HEK293 (cell line): ENCODE measurements around the gene SLC39A5.
A peak's percentile ranks its signal among the peaks of the same experiment; 100 is the strongest.

Experiments used
- BCL6B ChIP-seq: fragments of 450-650 bp; formaldehyde crosslinking; IDR thresholded peaks from 2 replicates; pipeline ENCODE4 v1.5.1; 2017; ENCODE audit warnings: missing biosample characterization, missing genetic modification characterization
- HOXA7 ChIP-seq: sonication (generic); formaldehyde crosslinking; IDR thresholded peaks from 2 replicates; pipeline ENCODE4 v1.8.1; 2022; ENCODE audit warnings: missing genetic modification reagents, borderline replicate concordance
- KLF10 ChIP-seq: fragments of 450-650 bp; IDR thresholded peaks from 2 replicates; pipeline ENCODE4 v1.5.1; 2018; ENCODE audit warnings: missing biosample characterization, mild to moderate bottlenecking, missing genetic modification characterization
- KLF8 ChIP-seq: fragments of 450-650 bp; formaldehyde crosslinking; IDR thresholded peaks from 2 replicates; pipeline ENCODE4 v1.5.1; 2016; ENCODE audit warnings: missing biosample characterization, missing genetic modification characterization
- MEIS1 ChIP-seq: sonication (generic); formaldehyde crosslinking; IDR thresholded peaks from 2 replicates; pipeline ENCODE4 v1.8.1; 2022; ENCODE audit warnings: missing genetic modification reagents, mild to moderate bottlenecking, borderline replicate concordance
- RBAK ChIP-seq: fragments of 450-650 bp; formaldehyde crosslinking; IDR thresholded peaks from 2 replicates; pipeline ENCODE4 v1.5.1; 2016; ENCODE audit warnings: missing biosample characterization, missing genetic modification characterization
- SCRT1 ChIP-seq: fragments of 450-650 bp; formaldehyde crosslinking; IDR thresholded peaks from 2 replicates; pipeline ENCODE4 v1.5.1; 2016; ENCODE audit warnings: missing biosample characterization, missing genetic modification characterization, borderline replicate concordance
- SP2 ChIP-seq: fragments of 450-650 bp; formaldehyde crosslinking; IDR thresholded peaks from 2 replicates; pipeline ENCODE4 v1.5.1; 2016; ENCODE audit warnings: missing biosample characterization, missing genetic modification characterization
- ZBTB20 ChIP-seq: fragments of 450-650 bp; formaldehyde crosslinking; IDR thresholded peaks from 2 replicates; pipeline ENCODE4 v1.5.1; 2016; ENCODE audit warnings: missing biosample characterization, missing genetic modification characterization
- ZBTB26 ChIP-seq: fragments of 450-650 bp; formaldehyde crosslinking; optimal IDR thresholded peaks from 2 replicates; pipeline ENCODE3; 2016; ENCODE audit warnings: missing biosample characterization, mild to moderate bottlenecking, missing genetic modification characterization
- ZBTB7A ChIP-seq: fragments of 450-650 bp; formaldehyde crosslinking; IDR thresholded peaks from 2 replicates; pipeline ENCODE4 v1.5.1; 2016; ENCODE audit warnings: low read depth, missing biosample characterization, missing genetic modification characterization
- ZEB2 ChIP-seq: fragments of 450-650 bp; formaldehyde crosslinking; IDR thresholded peaks from 2 replicates; pipeline ENCODE4 v1.5.1; 2016; ENCODE audit warnings: missing biosample characterization, missing genetic modification characterization
- ZFP37 ChIP-seq: fragments of 450-650 bp; formaldehyde crosslinking; IDR thresholded peaks from 2 replicates; pipeline ENCODE4 v1.5.1; 2016; ENCODE audit warnings: missing biosample characterization, missing genetic modification characterization
- ZNF274 ChIP-seq, 2 experiments: fragments of 200-500 bp in 1 of 2; fragments of 450-650 bp in 1 of 2; sonication (Bioruptor generic) in 1 of 2; formaldehyde crosslinking in 1 of 2; IDR thresholded peaks; 2 replicates each; pipeline versions ENCODE4 v1.5.1 to v1.6.1; 2014 to 2016; ENCODE audit warnings: borderline replicate concordance in 1 of 2, inconsistent platforms in 1 of 2, low read length in 1 of 2, missing biosample characterization in 1 of 2, missing genetic modification characterization in 1 of 2
- ZNF280D ChIP-seq: fragments of 450-650 bp; formaldehyde crosslinking; IDR thresholded peaks from 2 replicates; pipeline ENCODE4 v1.5.1; 2016; ENCODE audit warnings: missing biosample characterization, missing genetic modification characterization
- ZNF350 ChIP-seq: fragments of 450-650 bp; formaldehyde crosslinking; IDR thresholded peaks from 2 replicates; pipeline ENCODE4 v1.5.0; 2017; ENCODE audit warnings: missing biosample characterization, mild to moderate bottlenecking, missing genetic modification characterization
- ZNF37A ChIP-seq: fragments of 450-650 bp; IDR thresholded peaks from 2 replicates; pipeline ENCODE4 v1.5.1; 2018; ENCODE audit warnings: missing biosample characterization, missing genetic modification characterization
- ZNF426 ChIP-seq: fragments of 450-650 bp; formaldehyde crosslinking; IDR thresholded peaks from 2 replicates; pipeline ENCODE4 v1.5.1; 2017; ENCODE audit warnings: missing biosample characterization, missing genetic modification characterization, mild to moderate bottlenecking, inconsistent platforms, moderate library complexity
- ZNF585B ChIP-seq: fragments of 450-650 bp; formaldehyde crosslinking; IDR thresholded peaks from 2 replicates; pipeline ENCODE4 v1.5.1; 2016; ENCODE audit warnings: missing biosample characterization, missing genetic modification characterization
- ZNF701 ChIP-seq: fragments of 450-650 bp; formaldehyde crosslinking; IDR thresholded peaks from 2 replicates; pipeline ENCODE4 v1.5.1; 2016; ENCODE audit warnings: missing biosample characterization, missing genetic modification characterization
- ZNF704 ChIP-seq: fragments of 450-650 bp; formaldehyde crosslinking; IDR thresholded peaks from 2 replicates; pipeline ENCODE4 v1.5.1; 2016; ENCODE audit warnings: missing biosample characterization, missing genetic modification characterization
- ZNF747 ChIP-seq: fragments of 450-650 bp; formaldehyde crosslinking; IDR thresholded peaks from 2 replicates; pipeline ENCODE4 v1.5.1; 2016; ENCODE audit warnings: missing biosample characterization, missing genetic modification characterization
- ZNF792 ChIP-seq: fragments of 450-650 bp; formaldehyde crosslinking; IDR thresholded peaks from 2 replicates; pipeline ENCODE4 v1.5.1; 2016; ENCODE audit warnings: missing biosample characterization, missing genetic modification characterization
- ZSCAN16 ChIP-seq: fragments of 450-650 bp; formaldehyde crosslinking; IDR thresholded peaks from 2 replicates; pipeline ENCODE4 v1.5.1; 2016; ENCODE audit warnings: missing biosample characterization, missing genetic modification characterization
- ZSCAN23 ChIP-seq: fragments of 450-650 bp; formaldehyde crosslinking; IDR thresholded peaks from 2 replicates; pipeline ENCODE4 v1.5.1; 2016; ENCODE audit warnings: missing biosample characterization, missing genetic modification characterization

The SLC39A5 gene

GRCh38 chr12:56224102-56224701, 5.6 kb upstream of the SLC39A5 start, which contains the start of gene NABP2 (continued):
- TF ChIP-seq ZNF704 (tag by site-specific recombination) (no peak), ZNF426 (tag by site-specific recombination) (no peak), ZNF701 (tag by site-specific recombination) (no peak), ZSCAN16 (tag by site-specific recombination) (no peak), ZNF747 (no peak), KLF10 (tag by site-specific recombination) (no peak), ZBTB7A (peak; percentile 78; the same call in 1 of the 2 replicates), ZFP37 (tag by site-specific recombination) (0 out of 2 replicates have a peak, but pooled peaks have one; percentile 41), MEIS1 (CRISPR knock-in tag) (no peak), HOXA7 (CRISPR knock-in tag) (no peak), RBAK (tag by site-specific recombination) (no peak), KLF8 (tag by site-specific recombination) (peak; percentile 74; the same call in 1 of the 2 replicates), ZBTB20 (tag by site-specific recombination) (peak; percentile 34; the same call in 1 of the 2 replicates), ZNF280D (tag by site-specific recombination) (no peak), ZNF350 (tag by site-specific recombination) (peak; percentile 100), BCL6B (tag by site-specific recombination) (no peak), ZBTB26 (tag by site-specific recombination) (peak; percentile 87), ZNF792 (tag by site-specific recombination) (no peak), ZNF274 (IDR thresholded peaks at IDR 0.05; ENCODE audit: low read length) (no peak), ZNF274 (tag by site-specific recombination; IDR thresholded peaks at IDR 0.05; ENCODE audit: borderline replicate concordance) (no peak), ZNF585B (tag by site-specific recombination) (no peak), ZSCAN23 (tag by site-specific recombination) (no peak), SP2 (tag by site-specific recombination) (peak; percentile 99), ZNF37A (no peak), ZEB2 (tag by site-specific recombination) (peak; percentile 92), SCRT1 (tag by site-specific recombination) (no peak)
